Left ventricle myocardium inferior (tissue), 1 donor: ENCODE measurements around the gene MYL10. TPM values are rescaled to one million over a fixed set of nuclear protein-coding genes. Genes with fewer than 3 reads are reported as not detected.

Source experiments
- DNase-seq: peaks from one replicate; pipeline ENCODE4 v3.0.0-alpha.2; 2020
- H3K27ac ChIP-seq: fragments of 200-600 bp; replicated peaks from 2 replicates; pipeline ENCODE4 v1.8.0; 2021
- H3K27me3 ChIP-seq: fragments of 200-600 bp; 2 replicates; pipeline ENCODE4 v1.8.0; 2021; ENCODE audit warnings: low read depth
- H3K36me3 ChIP-seq: fragments of 200-600 bp; 2 replicates; pipeline ENCODE4 v1.8.0; 2021
- H3K4me1 ChIP-seq: fragments of 200-600 bp; 2 replicates; pipeline ENCODE4 v1.8.0; 2021
- H3K4me3 ChIP-seq: fragments of 200-600 bp; 2 replicates; pipeline ENCODE4 v1.8.0; 2021; ENCODE audit warnings: mild to moderate bottlenecking, moderate library complexity
- H3K9me3 ChIP-seq: fragments of 200-600 bp; replicated peaks from 2 replicates; pipeline ENCODE4 v1.8.0; 2021
- CTCF ChIP-seq: fragments of 200-600 bp; IDR thresholded peaks from 2 replicates; pipeline ENCODE4 v1.8.0; 2021; ENCODE audit warnings: antibody characterized with exemption, mild to moderate bottlenecking, borderline replicate concordance
- intact Hi-C: fragments of 100-400 bp; cut with micrococcal nuclease; formaldehyde crosslinking; loops from one replicate; pipeline ENCODE4 v1.11.0; 2022
- total RNA-seq: library from RNA; stranded (reverse); fragmentation: NEBNext Ultra II Directional; extraction: Animal tissue kit (Norgen Biotek cat#: 25700); gene quantifications from one replicate; pipeline ENCODE4 v1.2.1, GENCODE V29; 2021
- donor health status: DM: no; HTN: yes; CAD: no; lungs with severe emphysema.

Gene MYL10
- total RNA-seq, 1 donor from 2014 or later, result not detected

- DNase-seq, result no peak
- Histone ChIP-seq H3K4me1 (no peaks in the 10 kb centered on the region), H3K27me3 (no peaks in the 10 kb centered on the region), H3K27ac (no peak overlapping the region), H3K36me3 (no peaks in the 10 kb centered on the region), H3K4me3 (no peak overlapping the region), H3K9me3 (peaks cover 6% of the 10 kb centered on the region)
- intact Hi-C loops, result no loop called here
- no peak for TF ChIP-seq CTCF
Observed at GRCh38 chr7:101595766-101596537, 33.1 kb downstream of the MYL10 start.

- Histone ChIP-seq H3K4me3 (no peak overlapping the region), H3K4me1 (no peaks in the 10 kb centered on the region), H3K9me3 (peaks cover 6% of the 10 kb centered on the region), H3K27ac (no peak overlapping the region), H3K36me3 (no peaks in the 10 kb centered on the region), H3K27me3 (no peaks in the 10 kb centered on the region)
- DNase-seq, result no peak
- TF ChIP-seq CTCF, result no peak
- intact Hi-C loops, result no loop called here
Observed at GRCh38 chr7:101595246-101595645, 33.9 kb downstream of the MYL10 start.

GRCh38 chr7:101594790-101595189 is 34.3 kb downstream of the MYL10 start:
- intact Hi-C loops, result no loop called here
- Histone ChIP-seq H3K4me3 (no peak overlapping the region), H3K36me3 (no peaks in the 10 kb centered on the region), H3K9me3 (peaks cover 6% of the 10 kb centered on the region), H3K27me3 (no peaks in the 10 kb centered on the region), H3K4me1 (no peaks in the 10 kb centered on the region), H3K27ac (no peak overlapping the region)
- DNase-seq, result no peak
- no peak for TF ChIP-seq CTCF

- no peaks in the 10 kb centered on the region for H3K4me1 ChIP-seq
- no peak for DNase-seq
- no peak overlapping the region for H3K4me3 ChIP-seq
- no peak for TF ChIP-seq CTCF
- no peak overlapping the region for H3K27ac ChIP-seq
- intact Hi-C loops, result no loop called here
- H3K36me3 ChIP-seq, result no peaks in the 10 kb centered on the region
- H3K27me3 ChIP-seq, result no peaks in the 10 kb centered on the region
- H3K9me3 ChIP-seq, result peaks cover 6% of the 10 kb centered on the region
Observed at GRCh38 chr7:101593556-101593955, 35.5 kb downstream of the MYL10 start.

- no peaks in the 10 kb centered on the region for H3K36me3 ChIP-seq
- intact Hi-C loops, result no loop called here
- H3K27ac ChIP-seq, result no peak overlapping the region
- no peaks in the 10 kb centered on the region for H3K27me3 ChIP-seq
- TF ChIP-seq CTCF, result no peak
- DNase-seq, result no peak
- H3K4me3 ChIP-seq, result no peak overlapping the region
- peaks cover 6% of the 10 kb centered on the region for H3K9me3 ChIP-seq
- H3K4me1 ChIP-seq, result no peaks in the 10 kb centered on the region
Observed at GRCh38 chr7:101591504-101591903, 37.6 kb downstream of the MYL10 start.
